ENCODE data around the gene NUAK1. TPM values are rescaled to one million over a fixed set of nuclear protein-coding genes. Genes with fewer than 3 reads are reported as not detected.

NUAK1 gene
- 3.1 and 7.6 TPM in 2 replicates for total RNA-seq

DNA sequence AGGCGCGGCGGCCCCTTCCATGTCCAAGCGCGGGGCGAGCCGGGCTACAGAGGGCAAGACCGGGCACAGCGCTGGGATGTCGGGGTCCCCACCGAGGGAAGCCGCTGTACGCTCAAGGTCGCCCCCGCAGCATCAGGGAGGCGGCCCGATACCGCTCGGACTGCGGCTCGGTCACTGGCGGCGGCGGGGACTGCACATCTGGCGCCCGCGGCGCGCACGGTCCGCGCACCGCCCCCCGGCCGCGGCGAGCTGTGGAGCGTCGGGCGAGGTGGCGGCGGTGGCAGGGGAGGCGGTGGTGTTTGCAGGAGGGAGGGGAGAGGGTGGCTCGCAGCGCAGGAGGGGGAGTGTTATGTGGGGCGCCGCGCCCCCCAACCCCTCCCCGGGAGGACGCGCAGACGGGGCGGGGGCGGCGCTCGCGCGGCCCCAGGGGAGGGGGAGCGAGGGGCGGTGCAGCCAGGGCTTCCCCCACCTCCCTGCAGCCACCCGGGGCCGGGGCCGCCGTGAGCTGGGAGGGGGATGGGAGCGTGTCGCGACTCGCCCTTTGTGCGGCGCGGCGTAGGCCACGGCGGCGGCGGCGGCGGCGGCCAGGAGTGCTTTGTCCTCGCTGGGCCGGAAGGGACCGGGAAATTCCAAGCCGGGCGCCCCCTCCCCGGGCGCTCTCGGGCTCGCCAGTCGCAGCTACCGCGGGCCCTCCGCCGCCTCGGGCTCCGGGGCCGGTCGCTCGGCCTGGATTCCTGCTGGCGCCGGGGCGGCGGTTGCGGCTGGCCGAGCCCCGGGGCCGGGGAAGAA, at the start of gene NUAK1:
NUAK1 (minus strand) TSS at position 322 of the 789 bp plus-strand sequence; CDS start at position 21, 301 bp downstream.
- no peak for FAIRE-seq
- TF ChIP-seq, protein P1, sequence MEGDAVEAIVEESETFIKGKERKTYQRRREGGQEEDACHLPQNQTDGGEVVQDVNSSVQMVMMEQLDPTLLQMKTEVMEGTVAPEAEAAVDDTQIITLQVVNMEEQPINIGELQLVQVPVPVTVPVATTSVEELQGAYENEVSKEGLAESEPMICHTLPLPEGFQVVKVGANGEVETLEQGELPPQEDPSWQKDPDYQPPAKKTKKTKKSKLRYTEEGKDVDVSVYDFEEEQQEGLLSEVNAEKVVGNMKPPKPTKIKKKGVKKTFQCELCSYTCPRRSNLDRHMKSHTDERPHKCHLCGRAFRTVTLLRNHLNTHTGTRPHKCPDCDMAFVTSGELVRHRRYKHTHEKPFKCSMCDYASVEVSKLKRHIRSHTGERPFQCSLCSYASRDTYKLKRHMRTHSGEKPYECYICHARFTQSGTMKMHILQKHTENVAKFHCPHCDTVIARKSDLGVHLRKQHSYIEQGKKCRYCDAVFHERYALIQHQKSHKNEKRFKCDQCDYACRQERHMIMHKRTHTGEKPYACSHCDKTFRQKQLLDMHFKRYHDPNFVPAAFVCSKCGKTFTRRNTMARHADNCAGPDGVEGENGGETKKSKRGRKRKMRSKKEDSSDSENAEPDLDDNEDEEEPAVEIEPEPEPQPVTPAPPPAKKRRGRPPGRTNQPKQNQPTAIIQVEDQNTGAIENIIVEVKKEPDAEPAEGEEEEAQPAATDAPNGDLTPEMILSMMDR (IDR thresholded peaks at IDR 0.05; ENCODE audit: insufficient read depth, low read length, severe bottlenecking): no peak
- no peak for DNase-seq (ENCODE audit: low read depth)
- H3K4me3 ChIP-seq (ENCODE audit: low read depth, low read length): peak within 1 kb of the TSS; percentile 58
- H3K27me3 ChIP-seq (ENCODE audit: control insufficient read depth, insufficient read depth, low read length): no peaks in the 10 kb centered on the region
- no peaks in the 10 kb centered on the region for H3K36me3 ChIP-seq (ENCODE audit: control insufficient read depth, insufficient read depth, low read length)

- H3K36me3 ChIP-seq (ENCODE audit: control insufficient read depth, insufficient read depth, low read length): no peaks in the 10 kb centered on the region
- H3K27me3 ChIP-seq (ENCODE audit: control insufficient read depth, insufficient read depth, low read length): peaks cover 2% of the 10 kb centered on the region
- DNase-seq (ENCODE audit: low read depth): no peak
- H3K4me3 ChIP-seq (ENCODE audit: low read depth, low read length): no peak overlapping the region
- no peak for FAIRE-seq
- TF ChIP-seq, protein P1 (IDR thresholded peaks at IDR 0.05; ENCODE audit: insufficient read depth, low read length, severe bottlenecking): no peak
These were observed 49.5 kb upstream of the NUAK1 start for GRCh38 chr12:106188256-106188655.

- TF ChIP-seq, protein P1 (IDR thresholded peaks at IDR 0.05; ENCODE audit: insufficient read depth, low read length, severe bottlenecking): no peak
- DNase-seq (ENCODE audit: low read depth) (no peak), FAIRE-seq (no peak)
- peaks cover 2% of the 10 kb centered on the region for H3K27me3 ChIP-seq (ENCODE audit: control insufficient read depth, insufficient read depth, low read length)
- H3K4me3 ChIP-seq (ENCODE audit: low read depth, low read length): no peak overlapping the region
- H3K36me3 ChIP-seq (ENCODE audit: control insufficient read depth, insufficient read depth, low read length): no peaks in the 10 kb centered on the region
These were observed 49.1 kb upstream of the NUAK1 start for GRCh38 chr12:106187842-106188241.

DNA sequence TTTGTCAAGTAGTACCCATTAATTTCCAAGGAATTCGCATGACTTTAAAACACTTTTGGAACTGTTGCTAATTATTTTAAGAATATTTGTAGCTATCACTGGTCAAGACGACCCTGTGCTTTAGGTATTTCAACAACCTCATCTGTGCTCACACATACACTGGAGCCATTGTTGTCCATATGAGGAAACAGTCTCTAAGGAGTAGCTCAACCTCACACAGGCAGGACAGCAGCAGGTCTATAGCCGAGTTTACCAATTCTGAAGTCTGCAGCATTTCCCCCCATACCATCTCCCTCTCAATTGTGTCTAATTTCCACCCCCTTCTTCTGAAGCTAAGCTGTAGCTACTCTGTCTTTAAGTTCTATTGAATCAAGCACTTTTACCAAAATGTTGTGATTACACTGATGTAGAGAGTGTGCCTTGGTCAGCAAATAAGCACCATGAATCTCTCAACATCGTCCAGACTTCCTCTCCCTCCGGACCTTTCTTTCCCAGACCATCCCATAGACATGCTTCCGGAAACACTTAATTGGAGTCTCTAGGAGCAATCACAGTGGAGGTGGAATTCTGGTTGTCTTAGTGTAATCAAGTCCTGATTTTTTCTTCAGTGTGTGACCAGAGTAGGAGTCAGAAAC, 48.5 kb upstream of the NUAK1 start:
- DNase-seq (ENCODE audit: low read depth): no peak
- no peak for FAIRE-seq
- Histone ChIP-seq H3K36me3 (ENCODE audit: control insufficient read depth, insufficient read depth, low read length) (no peaks in the 10 kb centered on the region), H3K27me3 (ENCODE audit: control insufficient read depth, insufficient read depth, low read length) (peaks cover 2% of the 10 kb centered on the region), H3K4me3 (ENCODE audit: low read depth, low read length) (no peak overlapping the region)
- TF ChIP-seq, protein P1 (IDR thresholded peaks at IDR 0.05; ENCODE audit: insufficient read depth, low read length, severe bottlenecking): no peak

DNA sequence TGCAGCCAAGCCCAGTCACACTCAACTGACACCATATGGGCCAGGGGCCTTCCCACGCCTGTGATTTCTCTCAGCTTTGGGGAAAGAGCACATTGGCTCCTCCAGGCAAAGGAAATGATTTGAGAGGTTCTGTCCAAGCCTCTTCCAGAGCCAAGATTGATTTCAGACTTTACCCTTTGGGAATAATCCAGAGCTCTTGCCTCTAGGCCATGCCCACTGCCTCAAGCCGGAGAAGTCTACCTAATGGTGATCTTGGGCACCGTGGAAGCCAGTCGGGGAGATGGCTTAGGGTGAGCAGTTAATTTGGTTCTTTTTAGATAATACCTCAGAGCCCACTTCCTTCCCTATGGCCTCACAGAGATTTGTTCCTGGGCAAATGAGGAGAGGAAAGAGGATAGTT, 45.0 kb upstream of the NUAK1 start:
- no peaks in the 10 kb centered on the region for H3K36me3 ChIP-seq (ENCODE audit: control insufficient read depth, insufficient read depth, low read length)
- TF ChIP-seq, protein P1 (IDR thresholded peaks at IDR 0.05; ENCODE audit: insufficient read depth, low read length, severe bottlenecking): no peak
- peaks cover 2% of the 10 kb centered on the region for H3K27me3 ChIP-seq (ENCODE audit: control insufficient read depth, insufficient read depth, low read length)
- DNase-seq (ENCODE audit: low read depth): no peak
- FAIRE-seq: no peak
- no peak overlapping the region for H3K4me3 ChIP-seq (ENCODE audit: low read depth, low read length)

Measured in bronchial epithelial cell (primary cell).